ENCODE measurements around the gene RCC2.

Gene RCC2

GRCh38 chr1:17447501-17447992 lies 8.1 kb upstream of the RCC2 start:
- no peak overlapping the region for H3K27ac ChIP-seq
- no peak for DNase-seq (ENCODE audit: low read depth, low spot score)

GRCh38 chr1:17442841-17443240 lies 3.4 kb upstream of the RCC2 start:
- DNase-seq (ENCODE audit: low read depth, low spot score), result no peak
- peak overlapping the region; percentile 100 for H3K27ac ChIP-seq

DNA sequence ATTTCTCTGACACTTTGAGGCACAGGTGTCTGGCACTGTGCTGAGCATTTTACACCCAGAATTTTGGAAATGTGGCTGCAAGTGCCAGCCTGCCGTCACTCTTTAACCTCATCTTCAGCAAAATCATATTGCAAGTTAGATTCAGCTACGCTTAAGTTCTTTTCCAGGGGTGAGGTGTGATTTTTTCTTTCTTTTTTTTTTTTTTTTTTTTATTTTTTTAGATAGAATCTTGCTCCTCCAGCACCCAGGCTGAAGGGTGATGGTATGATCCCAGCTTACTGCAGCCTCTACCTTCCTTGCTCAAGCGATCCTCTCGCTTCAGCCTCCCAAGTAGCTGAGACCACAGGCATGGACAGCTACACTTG lies 2.5 kb upstream of the RCC2 start:
- peak overlapping the region; percentile 100 for H3K27ac ChIP-seq
- DNase-seq (ENCODE audit: low read depth, low spot score), result no peak

DNA sequence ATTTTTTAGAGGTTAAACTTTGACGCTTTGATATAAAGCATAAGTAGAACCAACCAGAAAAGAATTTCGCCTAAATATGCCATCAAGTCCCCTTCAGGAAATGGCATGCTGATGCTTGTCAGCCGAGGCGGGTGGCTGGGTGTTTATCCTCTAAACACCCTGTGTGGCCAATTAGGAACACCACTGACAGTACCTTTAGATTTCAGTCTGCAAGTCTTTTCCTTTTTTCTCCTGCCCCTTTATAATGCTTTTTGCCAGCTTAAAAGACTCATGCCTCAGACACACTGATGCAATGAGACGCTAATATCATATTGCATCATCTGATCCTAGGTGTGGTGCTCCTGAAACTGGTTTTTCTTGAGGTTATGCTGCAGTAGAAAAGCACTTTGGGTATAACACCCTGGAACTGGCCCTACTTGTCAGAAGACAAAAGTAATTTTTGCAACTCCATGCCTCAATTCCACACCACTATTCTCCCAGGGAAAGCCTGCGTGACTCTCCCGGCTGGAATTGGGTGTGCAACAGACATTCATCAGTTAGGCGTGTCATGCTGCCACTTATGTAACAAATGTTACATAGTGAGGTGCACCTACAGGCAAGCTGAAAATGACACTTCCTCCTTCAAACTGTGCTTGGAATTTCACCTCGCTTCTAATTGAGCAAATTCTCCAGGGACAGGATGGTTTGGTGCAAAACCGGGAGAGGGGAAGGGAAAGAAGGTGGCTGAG lies 2.0 kb upstream of the RCC2 start:
- peak overlapping the region; percentile 100 for H3K27ac ChIP-seq
- peak; percentile 92 for DNase-seq (ENCODE audit: low read depth, low spot score)

GRCh38 chr1:17440827-17441168 lies 1.3 kb upstream of the RCC2 start:
- no peak for DNase-seq (ENCODE audit: low read depth, low spot score)
- peak overlapping the region; percentile 100 for H3K27ac ChIP-seq

DNA sequence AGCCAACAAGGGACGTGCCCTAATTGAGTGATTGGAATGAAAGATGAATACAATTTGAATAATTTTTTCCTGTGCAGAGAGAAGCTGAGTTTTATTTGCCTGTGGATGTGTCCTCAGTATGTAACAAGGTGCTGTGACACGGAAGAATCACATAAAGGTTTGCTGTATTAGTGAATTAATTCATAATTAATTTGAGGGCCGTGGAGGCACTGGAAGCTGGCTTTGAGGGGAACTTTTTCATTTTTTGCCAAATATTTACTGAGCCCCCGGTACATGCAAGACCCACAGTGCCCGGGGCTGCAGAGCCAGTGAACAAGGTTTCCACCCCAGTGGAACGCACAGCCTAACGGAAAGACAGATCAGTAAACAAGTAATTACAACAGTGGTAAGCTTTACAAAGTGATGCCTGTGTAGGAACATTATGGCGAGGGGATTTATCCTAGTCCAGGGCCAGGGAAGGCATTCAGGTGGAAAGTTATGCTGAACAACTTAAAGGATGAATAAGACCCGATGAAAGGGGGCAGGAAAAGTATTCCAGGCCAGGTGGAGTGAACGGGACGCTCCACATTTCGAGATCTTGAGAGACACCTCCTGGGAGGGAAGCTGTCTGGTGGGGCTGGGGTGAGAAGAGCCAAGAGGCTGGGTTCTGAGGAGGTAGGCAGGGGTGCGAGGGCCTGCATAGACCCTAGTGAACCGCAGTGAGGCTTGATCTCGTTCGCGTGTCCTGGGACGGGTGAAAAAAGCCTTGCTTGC lies 773 bp upstream of the RCC2 start:
- peak overlapping the region; percentile 100 for H3K27ac ChIP-seq
- DNase-seq (ENCODE audit: low read depth, low spot score), result no peak

DNA sequence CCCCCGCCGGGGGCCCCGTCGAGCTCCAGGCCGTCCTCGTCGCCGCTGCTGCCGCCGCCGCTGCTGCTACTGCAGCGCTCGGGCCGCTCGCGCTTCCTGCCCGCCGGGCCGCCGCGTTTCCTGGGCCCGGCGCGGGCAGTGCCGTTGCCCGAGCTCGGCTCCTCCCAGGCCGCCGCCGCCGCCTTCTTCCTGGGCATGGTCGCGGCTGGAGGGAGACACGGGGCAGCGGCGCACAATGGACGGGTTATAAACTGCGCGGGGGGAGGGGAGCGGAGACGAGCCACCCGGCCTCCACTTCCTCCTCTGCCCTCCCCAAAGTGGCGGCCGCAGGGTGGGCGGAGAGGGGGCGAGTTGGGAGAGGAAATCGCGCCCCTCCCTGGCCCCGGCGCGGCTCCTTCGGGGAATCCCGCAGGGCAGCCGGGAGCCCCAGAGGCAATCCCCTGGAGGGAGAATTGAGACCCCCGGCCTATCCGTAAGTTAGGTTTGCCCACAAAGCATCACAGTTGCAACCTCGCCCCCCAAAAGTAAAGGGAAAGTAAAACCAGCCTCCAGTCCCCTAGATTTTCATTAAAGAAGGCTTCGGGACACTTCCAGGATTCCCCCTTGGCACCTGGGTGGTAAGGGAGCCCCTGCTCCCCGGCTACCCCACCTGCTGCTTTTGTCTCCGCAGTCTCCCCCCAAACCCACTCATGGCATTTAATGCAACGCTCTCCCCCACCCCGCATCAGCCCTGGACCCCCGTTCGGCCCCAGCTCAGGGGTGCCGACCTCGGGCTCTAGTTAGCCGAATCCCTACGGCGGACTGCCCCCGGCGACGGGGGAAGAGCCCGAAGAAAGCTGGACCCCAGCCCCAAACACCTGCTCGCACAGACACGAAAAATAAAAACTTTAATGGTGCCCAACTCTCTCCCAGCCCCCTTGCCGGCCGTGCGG lies 893 bp downstream of the RCC2 start:
- peak overlapping the region; percentile 100 for H3K27ac ChIP-seq
- DNase-seq (ENCODE audit: low read depth, low spot score), result no peak

DNA sequence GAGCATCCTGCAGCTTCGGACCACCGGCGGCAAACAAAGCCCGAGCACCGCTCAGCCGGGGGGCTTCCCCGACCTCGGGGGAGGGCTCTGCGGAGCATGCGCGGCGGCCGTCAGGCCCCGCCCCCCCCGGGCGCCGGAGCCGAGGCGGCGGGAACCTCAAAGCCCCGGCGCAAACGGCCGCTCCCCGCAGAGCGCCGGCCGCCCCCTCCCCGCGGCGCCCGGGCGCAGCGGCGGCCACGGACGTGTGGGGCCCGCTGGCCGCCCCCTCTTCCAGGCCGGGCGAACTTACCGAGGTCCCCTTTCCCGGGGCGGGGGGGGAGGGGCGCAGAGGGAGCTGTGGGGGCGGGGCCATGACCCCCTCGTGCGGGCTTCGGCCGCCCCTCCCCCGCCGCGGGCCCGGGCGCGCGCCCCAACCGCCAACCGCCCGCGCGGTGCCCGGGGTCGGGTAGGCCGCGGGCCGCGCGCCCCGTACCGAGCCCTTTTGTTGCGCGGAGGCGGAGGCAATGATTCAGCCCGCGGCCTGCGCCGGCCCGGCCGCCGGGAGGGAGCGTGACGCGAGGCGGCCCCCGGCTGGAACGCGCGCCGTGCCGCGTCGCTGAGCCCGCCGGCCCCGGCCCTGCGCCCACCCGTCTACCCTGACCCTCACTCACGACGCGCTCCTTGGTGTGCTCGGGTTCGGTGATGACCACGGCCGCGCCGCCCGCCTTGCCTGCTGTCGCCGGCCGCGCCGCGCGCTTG lies 1.7 kb downstream of the RCC2 start:
- DNase-seq (ENCODE audit: low read depth, low spot score), result no peak

DNA sequence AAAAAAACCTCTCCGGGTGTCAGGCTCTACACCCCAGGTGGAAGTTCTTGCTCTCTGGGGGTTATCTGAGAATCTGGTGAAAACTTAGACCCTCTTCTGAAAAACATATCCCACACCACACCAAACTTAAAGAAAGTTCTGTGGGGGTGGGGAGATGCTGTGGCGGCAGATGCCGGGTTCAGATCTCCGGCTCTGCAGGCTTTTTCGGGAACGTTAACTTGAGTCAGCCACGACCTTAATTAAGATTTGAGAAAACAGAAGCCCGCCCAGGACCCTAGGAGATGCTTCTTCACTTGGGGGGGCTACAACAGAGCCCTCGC lies 2.3 kb downstream of the RCC2 start:
- H3K27ac ChIP-seq, result peak overlapping the region; percentile 100
- DNase-seq (ENCODE audit: low read depth, low spot score), result no peak

More for the DNA sequence above, 1.7 kb downstream of the RCC2 start:
- H3K27ac ChIP-seq, result peak overlapping the region; percentile 100

DNA sequence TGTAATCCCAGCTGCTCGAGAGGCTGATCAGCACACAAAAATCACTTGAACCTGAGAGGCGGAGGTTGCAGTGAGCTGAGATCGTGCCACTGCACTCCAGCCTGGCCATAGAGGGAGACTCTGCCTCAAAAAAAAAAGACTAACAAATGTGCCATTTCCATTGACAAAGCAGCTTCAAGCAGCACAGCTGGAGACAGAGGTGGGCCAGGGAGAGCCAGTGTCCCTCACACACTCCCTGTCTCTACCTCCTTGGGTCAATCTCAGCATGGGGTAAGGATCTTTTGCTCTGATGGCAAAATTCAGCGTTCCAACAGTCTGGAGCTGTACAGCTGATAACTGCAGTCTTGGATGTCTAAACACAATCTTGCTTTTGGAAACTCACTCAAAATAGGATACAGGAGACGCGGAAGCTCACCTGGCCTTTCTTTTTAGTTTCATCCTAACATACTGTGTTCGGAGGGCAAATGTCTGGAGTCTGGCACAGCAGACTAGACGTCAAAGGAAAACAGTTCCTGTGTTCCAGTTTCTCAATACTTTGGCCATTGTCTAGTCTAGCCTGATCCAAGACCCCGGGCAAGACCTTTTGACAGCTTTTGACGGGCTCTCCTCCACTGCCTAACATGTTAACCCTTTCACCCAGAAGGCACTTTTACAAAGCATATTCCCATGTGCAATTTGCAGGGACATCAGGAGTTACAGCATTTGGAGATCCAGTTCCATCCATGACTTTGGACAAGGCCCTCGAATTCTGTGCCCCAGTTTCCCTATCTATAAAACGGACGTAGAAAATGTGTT lies 2.9 kb downstream of the RCC2 start:
- peak overlapping the region; percentile 100 for H3K27ac ChIP-seq
- DNase-seq (ENCODE audit: low read depth, low spot score), result no peak

DNA sequence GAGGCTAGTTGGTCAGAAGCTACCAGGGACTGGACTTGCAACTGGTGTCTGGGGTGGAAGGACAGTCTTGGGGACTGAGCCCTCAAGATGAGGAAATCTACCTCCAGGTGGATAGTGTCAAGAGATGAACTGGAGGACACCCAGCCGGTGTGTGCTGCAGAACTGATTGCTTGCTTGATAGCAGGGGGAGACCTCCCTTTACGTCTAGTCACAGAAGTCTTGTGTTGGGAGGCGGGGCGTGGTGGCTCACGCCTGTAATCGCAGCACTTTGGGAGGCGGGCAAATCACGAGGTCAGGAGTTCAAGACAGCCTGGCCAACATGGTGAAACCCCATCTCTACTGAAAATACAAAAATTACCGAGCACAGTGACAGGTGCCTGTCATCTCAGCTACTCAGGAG lies 4.9 kb downstream of the RCC2 start:
- DNase-seq (ENCODE audit: low read depth, low spot score), result no peak
- H3K27ac ChIP-seq, result no peak overlapping the region

GRCh38 chr1:17434016-17434415 lies 5.5 kb downstream of the RCC2 start:
- no peak for DNase-seq (ENCODE audit: low read depth, low spot score)
- H3K27ac ChIP-seq, result no peak overlapping the region

DNA sequence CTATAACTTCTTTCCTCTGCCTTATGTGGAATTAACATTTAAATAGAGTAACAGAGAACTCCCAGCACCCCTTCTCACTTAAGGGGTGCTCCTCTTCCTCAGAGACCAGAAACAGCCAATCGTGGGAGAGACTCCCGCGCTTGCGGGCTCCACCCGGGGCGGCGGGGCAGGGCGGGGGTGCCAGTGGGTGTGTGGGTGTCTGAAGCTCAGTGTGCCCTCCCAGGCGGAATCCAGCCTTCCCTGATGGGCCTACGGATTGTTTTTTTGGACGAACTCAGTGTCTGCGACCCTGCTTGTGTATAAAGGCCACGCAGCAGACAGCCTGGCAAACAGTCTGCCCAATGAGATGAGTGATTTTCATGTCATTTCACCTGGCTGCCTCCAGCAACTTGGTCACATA lies 6.2 kb downstream of the RCC2 start:
- no peak overlapping the region for H3K27ac ChIP-seq
- no peak for DNase-seq (ENCODE audit: low read depth, low spot score)

DNA sequence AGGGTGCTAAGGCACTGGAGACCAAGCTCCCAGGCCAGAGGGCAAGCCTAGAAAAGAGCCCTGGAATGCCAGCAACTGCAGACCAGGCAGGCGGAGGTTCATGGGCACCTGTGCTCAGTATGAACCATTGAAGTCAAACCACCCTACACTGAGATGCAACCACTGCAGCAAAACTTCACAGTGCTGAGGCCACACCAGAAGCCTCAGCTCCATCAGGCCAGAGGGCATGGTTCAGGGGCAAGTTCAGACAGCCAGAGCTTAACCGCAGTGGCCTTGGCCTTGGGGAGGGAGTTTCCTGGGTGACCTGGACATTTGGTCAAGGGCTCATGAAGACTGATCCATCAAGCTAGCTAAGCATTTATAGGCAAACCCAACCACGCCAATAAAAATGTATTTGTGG lies 7.1 kb downstream of the RCC2 start:
- no peak for DNase-seq (ENCODE audit: low read depth, low spot score)
- no peak overlapping the region for H3K27ac ChIP-seq

- no peak overlapping the region for H3K27ac ChIP-seq
- DNase-seq (ENCODE audit: low read depth, low spot score), result no peak
Observed at GRCh38 chr1:17429183-17429582, 10.3 kb downstream of the RCC2 start.

DNA sequence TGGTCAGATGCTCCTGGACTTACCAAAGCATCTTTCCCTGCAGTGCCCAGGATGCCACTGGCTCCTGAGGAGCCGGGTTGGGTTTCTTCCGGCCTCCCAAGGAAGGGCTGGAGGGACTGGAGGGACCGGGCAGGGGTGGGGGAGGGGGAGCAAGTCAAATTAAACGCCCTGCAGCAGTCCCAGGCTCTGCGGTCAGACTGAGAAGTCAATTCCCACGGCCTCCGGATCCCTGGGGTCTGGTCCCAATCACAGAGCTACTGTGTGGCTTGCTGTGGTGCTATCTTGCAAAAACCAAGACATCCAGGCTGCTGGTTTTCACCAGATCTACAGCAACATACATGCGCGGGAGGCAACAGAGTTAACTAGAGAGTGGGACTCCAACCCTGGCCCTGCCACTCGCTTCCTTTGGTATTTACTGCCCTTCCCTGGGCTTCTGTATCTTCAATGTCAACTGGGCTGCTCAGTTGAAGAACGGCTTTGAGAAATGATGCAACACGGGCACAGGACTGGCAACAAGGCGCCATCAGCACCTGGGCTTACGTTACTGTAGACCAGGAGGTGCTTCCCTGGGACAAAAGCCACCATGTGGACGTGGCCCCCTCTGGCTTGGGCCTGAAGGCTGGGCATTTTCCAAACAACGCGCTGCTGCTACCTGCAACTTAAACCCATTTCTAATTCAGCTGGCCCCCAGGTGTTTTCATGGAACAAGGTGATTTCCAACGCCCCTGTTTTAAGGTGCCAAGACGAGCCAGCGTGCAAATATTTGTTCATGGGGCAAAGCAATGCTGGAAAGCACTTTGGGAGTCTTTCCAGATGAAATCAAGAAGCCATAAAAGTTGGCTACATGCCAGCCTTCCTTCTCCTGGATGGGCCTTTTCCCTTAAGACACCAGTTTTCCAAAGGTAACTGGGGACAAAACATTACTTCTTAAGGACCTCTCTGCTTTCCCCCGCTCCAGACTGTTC lies 11.5 kb downstream of the RCC2 start:
- DNase-seq (ENCODE audit: low read depth, low spot score), result no peak
- peak overlapping the region; percentile 31 for H3K27ac ChIP-seq

- H3K27ac ChIP-seq, result no peak overlapping the region
- DNase-seq (ENCODE audit: low read depth, low spot score), result no peak
Observed at GRCh38 chr1:17425806-17426600, 13.5 kb downstream of the RCC2 start.
